Skin of body (tissue), 2 donors: Measurements from ENCODE around the gene BCL11B. TPM values are rescaled to one million over a fixed set of nuclear protein-coding genes. Genes with fewer than 3 reads are reported as not detected.

Source experiments
- DNase-seq: peaks from one replicate; lab custom pipeline; 2025; lab: John Stamatoyannopoulos, UW
- total RNA-seq: library from RNA; depleted of rRNA; stranded (reverse); fragments of >200 nt; gene quantifications from one replicate; pipeline ENCODE4 v1.2.3, GENCODE V29; 2014

Gene BCL11B
- total RNA-seq, 1 donor from 2014 or later: 17.6 TPM

DNA sequence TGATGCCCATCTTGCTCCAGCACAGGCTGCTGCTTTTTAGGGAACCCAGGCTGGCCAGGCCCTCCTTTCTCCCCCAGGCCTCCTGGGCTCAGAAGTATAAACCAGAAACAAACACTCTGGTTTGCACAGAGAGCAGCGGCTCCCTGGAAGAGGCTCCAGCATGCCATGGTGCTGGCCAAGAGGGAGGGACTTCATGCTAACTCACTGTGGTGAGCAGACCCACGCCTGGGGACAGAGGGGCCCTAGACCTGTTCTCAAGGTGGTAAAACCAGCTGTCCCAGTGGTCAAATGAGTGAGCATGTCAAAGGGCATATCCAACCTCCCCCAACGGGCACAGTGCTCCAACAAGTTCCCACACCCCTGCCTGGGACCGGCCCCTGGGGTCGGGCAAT lies 15.5 kb downstream of the BCL11B start:
- DNase-seq: no peak

DNA sequence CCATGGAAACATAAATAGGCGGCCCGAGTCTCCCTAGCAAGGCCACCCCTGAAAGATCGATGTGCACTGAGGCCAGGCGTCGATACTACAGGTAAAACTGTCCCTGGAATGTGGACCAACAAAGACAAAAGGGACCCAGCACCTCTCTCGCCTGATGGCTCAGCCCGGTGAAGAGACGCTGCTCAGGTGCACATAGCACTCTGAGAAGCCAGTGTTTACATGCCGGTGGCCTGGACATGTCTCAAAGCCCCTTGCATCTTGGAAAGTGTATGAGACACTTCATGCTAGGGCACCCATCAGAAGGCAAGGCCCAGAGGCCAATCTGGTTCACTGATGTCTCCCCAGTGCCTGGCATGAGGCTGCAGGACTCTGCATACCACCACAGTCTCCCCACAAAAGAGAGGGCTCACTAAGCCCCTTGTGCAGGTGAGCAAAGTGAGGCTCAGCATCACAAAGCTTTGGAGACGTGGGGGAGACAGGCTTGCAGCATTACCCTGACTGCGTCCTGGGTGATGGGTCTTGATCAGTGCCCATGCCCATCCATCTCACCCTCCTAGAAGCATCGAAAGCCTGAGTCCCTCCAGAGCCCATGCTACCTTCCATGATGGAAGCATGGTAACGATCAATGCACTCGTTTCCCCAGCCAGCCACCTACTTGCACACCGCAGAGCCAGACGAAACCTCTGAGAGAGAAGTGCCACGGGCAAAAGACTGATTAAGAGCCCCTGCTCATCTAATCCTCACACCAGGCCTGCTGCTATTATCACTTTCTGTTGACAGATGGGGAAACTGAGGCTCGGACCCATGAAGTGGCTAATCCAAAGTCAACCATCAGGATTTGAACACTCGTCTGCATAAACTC lies 16.1 kb downstream of the BCL11B start:
- no peak for DNase-seq

DNA sequence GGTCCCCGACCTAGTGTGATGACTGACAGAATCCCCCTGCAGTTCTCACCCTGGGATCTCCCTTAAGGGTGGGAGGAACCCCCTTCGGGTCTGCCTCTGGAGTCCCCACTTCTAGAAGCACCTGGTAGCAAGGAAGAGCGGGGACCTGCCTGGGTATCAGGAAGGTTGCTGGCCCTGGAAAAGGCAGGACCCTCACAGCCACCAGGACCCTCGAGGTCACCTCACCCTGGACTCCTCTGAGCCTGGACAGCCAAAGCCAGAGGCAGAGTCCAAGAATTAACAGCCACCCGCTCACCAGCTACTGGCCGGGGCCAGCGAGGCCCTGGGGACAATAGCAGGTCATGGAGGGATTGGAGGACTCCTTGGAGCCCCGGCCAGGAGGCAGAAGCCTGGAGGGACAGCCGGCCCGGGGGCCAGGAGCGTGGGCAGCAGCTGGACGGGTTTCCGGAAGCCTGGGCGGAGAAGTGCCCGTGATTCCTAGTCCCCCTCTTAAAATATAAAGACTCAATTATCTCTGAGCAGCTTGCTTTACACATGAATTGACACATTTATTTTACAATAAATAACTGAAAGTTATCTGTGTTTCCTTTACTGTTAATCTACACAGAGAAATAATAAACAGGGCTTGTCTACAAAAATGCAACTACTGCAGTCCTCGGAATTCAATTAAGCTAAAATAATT lies 17.5 kb downstream of the BCL11B start:
- no peak for DNase-seq

DNA sequence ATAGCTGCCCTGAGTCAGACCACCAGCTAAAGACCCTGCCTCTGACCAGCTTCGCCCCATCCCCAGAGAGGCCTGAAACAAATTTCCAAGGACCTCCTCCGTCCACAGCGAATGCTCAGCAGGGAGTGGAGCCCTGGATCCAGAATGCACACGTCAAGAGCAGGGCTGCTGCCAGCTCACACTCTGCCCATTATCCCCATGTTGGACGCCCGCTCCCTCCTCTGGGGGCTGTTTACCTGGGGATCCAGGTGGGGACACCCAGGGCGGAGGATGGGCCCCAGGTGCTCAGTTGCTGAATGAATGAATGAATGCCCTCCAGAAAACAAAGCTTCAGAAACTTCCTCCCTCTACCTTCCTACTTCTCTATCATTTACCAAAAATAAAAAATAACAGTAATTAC lies 18.1 kb downstream of the BCL11B start:
- no peak for DNase-seq

DNA sequence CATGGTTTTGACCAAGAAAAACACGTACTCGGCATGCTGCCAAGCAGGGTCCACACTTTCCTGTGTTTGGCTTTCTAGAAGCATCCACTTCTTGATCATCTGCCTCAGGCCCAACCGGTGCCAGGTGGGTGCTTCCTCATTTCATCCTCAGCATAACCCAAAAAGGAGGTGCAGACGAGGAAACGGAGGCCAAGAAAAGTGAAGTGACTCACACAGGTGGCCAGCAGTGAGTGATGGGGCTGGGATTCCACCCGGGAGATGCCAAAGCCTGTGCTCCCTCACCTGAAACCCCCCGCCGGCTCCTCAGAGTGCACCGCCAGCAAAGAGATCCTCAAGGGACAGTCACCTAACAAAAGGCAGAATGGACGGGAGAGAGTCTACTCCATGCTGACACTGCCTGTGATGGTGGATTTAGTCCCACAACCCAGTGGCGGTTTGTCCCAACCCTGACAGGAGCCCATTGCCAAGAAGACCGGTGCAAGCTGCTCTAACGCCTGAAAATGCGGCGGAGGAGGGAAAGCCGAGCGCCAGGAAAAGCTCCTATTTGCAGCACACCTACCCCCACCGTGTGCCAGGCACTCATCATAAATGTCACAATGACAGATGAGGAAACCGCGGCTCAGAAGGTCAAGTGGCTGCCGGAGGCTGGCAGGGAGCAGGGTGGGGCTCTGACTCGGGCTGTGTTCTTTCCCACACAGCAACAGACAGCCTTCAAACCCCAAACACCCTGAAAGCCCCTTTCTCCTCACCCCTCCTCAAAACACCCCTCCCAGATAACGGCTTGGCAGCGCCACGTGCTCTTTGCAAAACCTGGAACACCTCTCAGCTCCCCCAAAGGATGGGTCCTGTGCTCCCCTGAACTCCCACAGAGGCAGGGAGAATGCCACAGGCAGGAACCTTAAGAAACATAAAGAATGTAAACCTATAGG lies 18.8 kb downstream of the BCL11B start:
- DNase-seq: no peak

DNA sequence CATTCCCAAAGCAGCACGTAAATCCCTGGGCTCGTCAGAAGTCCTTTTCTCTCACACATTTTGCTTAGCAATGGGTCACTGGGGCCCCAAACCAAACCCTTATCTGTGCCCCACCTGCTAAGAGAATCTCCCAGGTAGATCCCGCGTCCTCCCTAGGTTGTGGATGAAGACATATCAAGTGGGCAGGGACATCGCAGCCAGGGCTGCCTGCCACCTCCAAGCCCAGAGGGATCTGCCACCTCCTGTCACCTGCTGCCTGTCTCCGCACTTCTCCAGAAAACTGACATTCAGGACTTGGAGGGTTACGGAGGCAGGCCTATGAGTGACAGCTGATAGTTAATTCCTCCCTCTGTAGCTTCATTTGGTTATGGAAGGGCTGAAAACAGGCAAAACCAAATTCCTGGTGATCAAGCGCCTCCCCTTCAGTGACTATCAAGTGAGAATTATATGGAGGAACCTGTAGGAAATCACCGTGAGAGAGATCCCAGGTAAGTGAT lies 19.5 kb downstream of the BCL11B start:
- DNase-seq: no peak

DNA sequence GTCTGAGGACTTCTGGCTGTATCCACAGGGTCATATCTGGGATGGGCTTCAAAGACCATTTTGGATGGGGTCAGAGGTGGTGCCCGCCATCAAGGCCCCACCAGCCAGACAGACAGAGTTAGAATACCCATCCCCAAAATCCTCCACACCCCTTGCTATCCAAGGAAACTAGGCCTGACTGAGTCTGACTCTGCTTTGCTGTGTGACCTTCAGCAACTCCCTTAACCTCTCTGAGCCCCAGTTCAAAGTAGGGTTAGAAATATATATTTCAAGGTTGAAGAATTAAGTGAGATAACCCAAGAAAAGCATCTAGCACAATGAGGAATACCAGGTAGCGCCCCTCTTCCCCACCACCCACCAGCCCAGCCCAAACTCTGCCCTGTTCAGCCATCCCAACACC lies 20.3 kb downstream of the BCL11B start:
- no peak for DNase-seq

DNA sequence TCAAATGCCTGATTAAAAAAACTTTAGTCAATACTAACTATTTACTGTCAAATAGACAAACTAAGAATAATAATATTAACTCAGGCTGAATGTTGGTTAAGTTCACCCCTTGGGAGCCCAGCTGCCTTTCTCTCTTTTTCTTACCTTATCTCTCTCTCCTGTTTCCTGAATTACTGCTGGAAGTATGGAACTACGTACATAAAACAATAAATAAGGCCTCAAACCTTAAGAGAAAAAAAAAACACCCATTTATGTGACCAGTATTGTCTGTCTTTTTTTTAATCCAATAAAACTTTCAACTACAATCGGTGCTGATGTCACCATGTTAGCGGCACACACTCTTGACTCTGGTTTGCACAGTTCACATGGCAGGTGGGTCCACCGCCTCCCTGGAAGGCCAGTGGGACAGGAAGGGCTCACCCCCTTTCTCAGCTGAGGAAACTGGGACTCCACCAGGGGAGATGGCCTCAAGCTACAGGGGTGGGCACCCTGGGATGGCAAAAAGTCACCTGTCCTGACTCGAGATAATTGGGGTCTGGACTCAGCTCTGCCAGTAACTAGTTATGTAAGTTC lies 21.3 kb downstream of the BCL11B start:
- no peak for DNase-seq

DNA sequence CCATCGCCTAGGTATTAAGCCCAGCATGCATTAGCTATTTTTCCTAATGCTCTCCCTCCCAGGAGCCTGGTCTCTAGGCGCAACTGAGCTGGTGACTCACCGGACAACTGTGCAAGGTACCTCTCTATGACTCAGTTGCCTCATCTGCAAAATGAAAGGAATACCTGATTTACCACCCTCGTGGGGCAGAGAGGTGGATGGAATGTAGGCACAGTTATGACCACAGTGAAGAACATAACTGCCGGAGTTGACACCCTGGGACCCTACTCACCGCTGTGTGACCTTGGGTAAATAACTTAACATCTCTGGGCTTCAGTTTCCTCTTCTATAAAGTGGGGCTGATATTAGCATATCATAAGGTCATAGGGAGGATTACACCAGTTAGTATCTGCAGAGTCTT lies 22.6 kb downstream of the BCL11B start:
- no peak for DNase-seq

DNA sequence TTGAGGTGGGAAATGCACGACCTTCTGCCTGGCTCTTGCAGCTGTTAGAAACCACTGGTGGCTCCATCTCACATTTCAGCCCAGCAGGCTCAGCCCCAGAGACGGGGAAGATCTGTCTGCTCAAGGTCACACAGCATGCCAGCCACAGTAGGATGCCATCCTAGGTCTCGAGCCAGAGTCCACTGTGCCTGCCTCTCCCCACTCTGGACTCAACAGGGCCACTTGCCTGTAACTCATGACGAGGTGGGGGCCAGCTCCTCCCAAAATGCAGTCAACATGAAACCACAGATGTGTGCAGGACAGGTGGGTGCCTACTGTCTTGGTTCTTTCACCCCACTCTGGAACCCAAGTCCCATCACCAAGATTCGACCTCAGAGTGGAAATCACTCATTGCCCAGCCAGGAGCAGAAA lies 23.2 kb downstream of the BCL11B start:
- DNase-seq: no peak

DNA sequence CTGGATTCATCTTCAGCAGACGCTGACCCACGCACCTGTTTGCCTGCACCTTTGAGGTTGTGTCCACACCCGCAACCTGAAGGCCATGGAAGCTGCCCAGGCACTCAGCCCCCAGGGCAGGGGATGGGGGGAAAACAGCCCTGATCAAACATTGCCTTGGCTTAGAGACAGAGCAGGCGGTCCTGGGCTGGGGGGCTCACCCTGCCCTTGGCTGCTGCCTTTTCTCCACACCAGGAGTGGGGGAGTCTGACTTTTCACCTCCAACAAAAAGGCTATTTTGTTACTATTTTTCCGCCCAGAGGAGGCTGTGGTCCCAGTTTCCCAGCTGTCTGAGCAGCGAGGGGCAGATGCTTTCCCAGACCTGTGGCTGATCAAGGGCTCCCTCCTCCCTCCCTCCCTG lies 24.2 kb downstream of the BCL11B start:
- no peak for DNase-seq

DNA sequence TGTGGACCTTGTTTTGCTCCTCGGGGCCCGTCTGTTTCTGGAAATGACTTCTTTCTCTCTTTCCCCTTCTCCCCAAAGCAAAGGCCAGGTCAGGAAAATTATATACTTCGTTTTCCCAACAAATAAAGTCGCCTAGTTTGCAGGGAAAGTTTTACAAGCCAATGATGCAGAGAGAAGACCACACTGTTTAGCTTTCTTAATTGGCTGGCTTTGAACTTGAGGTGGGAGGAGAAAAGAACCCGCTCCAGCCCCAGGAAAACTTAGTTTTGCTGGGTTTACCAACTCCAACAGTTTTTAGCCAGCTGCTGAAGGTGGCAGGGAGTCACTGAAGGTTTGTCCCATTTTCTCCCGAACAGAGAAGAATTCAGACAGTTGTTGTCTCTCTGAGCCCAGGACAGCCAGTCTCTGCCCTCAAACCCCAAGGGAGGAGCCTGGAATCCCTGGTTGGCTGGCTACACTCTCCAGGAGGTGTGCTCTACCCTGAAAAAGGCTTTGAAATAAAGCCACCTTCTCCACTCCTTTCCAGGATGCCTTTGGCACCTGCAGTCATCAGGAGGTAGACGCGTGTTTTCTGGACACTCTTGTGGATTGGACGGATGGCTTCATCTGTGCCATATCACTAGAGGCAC lies 24.8 kb downstream of the BCL11B start:
- DNase-seq: no peak

DNA sequence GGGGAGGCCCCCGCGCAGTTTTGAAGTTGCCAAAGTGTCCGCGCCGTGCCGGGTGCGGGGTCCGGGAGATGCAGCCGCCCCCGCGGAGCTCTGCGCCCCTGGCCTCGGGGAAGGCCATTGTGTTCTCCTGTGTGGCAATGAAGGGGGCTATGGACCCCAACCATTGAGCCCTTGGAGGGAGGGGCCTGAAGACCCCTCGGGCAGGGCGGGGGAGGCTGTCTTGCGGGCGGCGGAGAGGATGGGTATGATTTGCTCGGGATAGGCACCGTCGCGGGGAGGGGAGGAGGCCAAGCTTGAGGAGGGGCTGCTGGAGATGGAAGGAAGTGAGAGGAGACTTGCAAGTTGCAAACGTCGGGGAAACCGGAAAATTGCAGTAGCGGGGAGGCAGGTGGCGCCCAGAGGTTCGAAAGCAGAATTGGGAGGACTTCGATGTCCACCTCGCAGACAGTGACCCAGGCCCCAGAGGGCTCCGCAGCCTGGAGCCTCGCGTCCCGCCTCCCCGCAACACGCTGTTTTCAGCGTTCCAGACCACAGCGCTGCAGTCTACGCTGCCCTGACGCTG lies 25.4 kb downstream of the BCL11B start:
- no peak for DNase-seq

DNA sequence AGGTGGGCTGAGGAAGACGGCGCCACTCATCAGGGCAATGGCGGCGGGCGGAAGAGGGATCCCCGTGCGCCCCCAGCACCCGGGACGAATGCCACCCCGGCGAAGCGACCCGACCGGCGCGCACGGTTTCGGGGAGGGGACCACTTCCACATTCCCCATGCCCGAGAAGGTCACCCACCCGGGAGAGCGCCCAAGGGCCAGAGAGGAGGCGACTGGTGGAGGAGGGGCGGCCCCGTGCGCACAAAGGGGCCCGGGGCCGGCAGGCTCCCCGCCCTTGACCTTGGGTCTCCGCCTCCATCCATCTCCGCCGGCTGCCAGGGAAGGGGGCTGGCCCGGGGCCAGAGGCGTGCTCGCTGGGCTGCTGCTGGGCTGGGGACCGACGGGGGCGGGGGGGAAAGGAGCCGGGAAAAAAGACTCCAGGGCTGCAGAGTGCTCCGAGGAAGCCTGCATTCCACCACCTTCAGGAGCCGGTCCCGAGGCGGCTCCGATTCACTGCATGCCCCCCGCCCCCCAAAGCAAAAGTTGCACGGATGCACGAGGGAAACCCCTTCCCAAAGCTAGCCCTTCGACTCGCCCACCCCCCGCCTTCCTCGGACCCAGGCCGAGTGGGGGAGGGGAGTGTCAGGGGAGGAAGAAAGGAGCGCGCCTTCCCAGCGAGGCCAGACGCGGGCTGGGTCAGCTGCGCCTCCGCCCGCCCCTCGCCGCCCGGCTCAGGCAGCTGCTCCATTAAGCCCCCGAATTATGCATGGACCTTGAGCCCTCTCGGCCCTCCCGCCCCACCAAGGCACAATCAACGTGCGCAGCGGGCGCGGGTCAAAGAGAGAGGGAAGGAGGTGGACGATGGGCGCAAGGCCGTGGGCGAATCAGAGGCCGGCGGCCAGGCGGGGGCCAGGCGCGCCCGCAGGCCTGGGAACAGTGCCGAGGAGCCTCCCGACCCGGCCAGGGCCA lies 26.2 kb downstream of the BCL11B start:
- DNase-seq: no peak

DNA sequence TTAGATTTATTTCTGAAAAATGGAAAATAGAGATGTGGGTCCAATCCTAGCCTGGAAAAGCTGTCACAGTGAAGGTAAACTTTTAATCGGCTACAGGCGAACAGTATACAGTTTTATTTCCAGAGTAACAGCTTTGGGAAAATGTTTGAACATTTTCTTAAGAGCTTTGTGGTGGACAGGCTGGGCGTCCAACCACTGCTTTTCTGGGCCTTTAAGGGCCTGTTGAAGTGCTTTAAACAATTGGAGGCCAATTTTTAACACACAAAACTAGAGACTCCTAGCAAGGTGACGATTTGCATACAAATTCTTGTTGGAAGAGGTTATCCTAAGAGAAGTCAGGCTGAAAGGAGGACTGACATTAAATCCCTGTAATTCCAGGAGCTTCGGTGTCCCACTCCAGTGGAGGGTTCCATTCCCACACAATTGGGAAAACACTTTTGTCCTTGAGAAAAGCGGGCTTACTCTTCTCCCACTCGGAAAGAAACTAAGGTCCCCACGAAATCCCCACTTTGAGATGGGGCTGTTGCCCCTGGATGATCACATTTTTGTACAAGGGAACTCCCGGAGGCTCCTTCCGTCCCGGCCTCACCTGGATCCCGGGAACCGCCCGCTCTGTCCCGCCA lies 26.9 kb downstream of the BCL11B start:
- no peak for DNase-seq

DNA sequence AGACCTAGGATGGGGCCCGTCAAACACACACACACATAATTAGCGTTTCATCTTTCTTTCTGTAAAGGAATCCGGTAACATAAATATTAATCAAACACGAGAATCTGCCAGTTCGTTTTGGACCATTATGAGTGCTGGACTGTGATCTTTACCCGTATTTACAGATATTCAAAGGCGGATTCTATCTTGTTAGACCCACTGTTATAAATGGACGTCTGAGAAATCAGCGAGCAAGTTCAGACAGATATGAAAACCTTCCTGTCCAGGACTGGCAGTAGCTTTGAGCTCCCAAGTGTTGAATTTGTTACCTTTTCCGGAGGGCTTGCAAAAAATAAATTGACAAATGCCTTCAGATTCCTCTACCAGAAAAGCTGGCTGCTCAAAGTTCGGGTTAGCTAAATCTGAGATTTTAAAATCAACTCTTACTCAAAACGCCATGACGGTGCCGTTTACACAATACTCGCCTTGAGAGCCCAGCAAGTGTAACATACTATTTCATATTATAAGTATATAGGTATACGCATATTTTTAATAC lies 27.6 kb downstream of the BCL11B start:
- DNase-seq: no peak

DNA sequence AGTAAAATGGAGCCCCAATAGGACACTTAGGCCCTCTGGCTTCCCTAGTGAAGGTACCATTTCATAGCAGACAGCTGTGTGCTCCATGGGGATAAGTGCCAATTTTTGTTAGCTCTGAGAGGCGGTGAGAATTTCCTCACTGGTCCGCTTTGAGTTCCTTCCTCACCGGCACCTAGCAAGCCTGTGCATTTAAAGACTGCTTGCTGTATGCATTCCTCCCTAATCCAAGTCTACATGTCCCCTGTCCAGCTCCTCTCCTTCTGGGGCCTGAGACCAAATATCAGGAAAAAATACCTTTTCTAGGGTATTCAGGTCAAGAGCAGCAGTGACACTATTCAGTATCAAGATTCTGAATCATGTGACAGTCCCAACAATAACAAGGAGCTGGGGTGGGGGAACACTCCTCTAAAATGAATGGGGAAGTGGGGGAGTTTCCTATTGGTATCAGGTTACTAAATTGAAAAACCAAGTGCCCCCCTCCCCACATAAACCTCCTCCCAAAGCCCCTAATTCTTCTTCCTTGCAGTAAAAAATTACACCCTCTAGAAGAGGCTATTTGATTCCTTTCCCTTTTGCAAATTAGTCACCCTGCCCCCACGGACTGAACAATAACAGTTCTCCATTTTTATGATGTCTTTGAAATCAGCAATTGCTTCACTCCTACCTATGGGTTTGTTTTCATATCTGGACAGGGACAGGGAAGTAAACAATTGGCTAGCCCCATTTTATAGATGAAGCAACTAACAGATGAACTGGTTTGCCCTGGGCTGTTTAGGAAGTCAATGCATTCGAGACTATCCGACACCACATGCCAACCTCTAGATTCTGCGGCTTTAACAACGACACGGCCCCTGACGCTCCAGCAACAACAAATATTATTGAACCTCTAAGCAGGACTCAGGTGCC lies 28.9 kb downstream of the BCL11B start:
- DNase-seq: no peak

DNA sequence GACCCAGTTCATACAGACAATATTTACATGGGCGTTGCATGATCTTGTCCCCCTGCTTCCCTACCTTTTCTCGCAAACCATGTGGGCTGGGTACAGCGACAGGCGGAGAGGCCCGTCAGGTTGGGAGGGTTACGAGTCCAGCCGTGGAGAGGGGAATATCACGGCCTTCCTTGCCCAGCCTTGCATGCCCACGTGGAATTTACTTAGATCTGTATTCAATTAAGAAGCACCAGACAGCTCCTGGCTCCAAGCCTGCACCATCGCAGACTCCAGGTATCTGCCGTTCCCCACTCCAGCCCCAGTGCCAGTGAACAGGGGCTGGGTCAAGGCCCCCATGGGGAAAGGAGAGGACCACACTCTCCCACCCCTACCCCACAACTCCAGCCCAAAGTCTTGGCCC lies 29.8 kb downstream of the BCL11B start:
- DNase-seq: no peak
